H1 (cell line): ENCODE results near the gene PLEKHH2. TPM values are rescaled to one million over a fixed set of nuclear protein-coding genes. Genes with fewer than 3 reads are reported as not detected.

Experiments used
- TAF1 ChIP-seq: IDR thresholded peaks from 2 replicates; pipeline ENCODE4 v1.6.1; 2011; ENCODE audit warnings: mild to moderate bottlenecking, low read depth, low read length
- USF2 ChIP-seq: IDR thresholded peaks from 2 replicates; pipeline ENCODE4 v1.6.1; 2011; ENCODE audit warnings: low read length, improper control_type of control experiment
- polyA plus RNA-seq, 7 experiments: library from polyadenylated mRNA; depleted of rRNA in 3 of 7; stranded (reverse) in 5 of 7; unstranded in 2 of 7; fragments of >200 nt in 5 of 7; fragments of 200-250 nt in 2 of 7; gene quantifications; 1 replicate in 5 of 7; 2 replicates in 1 of 7; 4 replicates in 1 of 7; pipeline versions ENCODE4 v1.2.1 to v1.2.3, GENCODE V29; 2011 to 2013; ENCODE audit warnings: missing spikeins in 2 of 7, mixed read lengths in 2 of 7
- total RNA-seq: library from RNA; stranded (reverse); fragmentation: NEBNext Ultra II Directional; extraction: Animal tissue kit (Norgen Biotek cat#: 25700); gene quantifications from 2 replicates; pipeline ENCODE4 v1.2.1, GENCODE V29; 2021

PLEKHH2 gene
- total and polyA plus RNA-seq, 2 of the 8 experiments (the other 6 are each of a cell fraction or from before 2014, with no cell fraction given) = 2.2 to 5.0 TPM

DNA sequence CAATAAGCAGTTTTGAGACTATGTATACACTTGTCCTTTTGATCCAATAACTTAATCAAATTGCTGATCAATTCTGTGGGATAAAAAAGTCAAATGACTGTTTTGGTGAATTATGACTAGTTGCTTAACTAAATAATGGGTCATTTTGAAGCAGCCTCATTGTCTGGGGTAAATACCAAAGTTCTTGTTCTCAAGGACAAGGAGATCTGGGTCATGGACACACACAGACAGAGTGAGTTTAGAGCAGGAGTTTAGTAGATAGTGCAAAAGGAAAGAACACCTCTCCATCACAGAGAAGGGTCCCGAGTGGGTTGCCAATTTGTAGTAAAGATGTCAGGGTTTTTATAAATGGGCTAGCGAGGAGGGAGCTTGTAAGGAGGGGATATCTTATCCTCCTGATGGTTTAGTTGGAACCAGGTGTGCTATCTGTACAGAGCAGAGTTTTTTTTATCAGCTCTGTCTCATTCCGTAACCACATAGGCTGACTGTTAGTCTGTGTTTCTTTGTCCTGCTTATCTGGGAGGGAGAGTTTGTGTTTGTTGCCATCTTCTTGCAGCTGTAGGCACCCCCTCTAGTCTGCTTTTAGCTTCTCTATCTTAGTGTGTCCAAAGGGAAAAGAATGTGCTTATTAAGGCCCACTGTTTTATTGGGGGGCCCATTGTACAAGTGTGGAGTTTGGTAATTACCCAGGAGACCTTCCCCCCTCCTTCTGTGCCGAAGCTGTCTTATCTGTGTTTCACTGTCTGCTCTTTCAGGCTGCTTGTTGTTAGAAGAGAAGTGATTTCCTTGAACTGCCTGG lies 87.9 kb downstream of the PLEKHH2 start (continued):
- TF ChIP-seq TAF1 = no peak
- no peak for TF ChIP-seq USF2
